Karpas-422 (cell line): ENCODE data around the gene CLDN7. TPM values are rescaled to one million over a fixed set of nuclear protein-coding genes. Genes with fewer than 3 reads are reported as not detected.

Source experiments
- DNase-seq: peaks from one replicate; pipeline ENCODE4 v3.0.0-alpha.2; 2015
- H2AFZ ChIP-seq: fragments of 200-600 bp; sonication (generic); 2 replicates; pipeline ENCODE4 v1.6.1; 2014; ENCODE audit warnings: antibody characterized with exemption, low read length, mixed read lengths
- H3K27ac ChIP-seq: fragments of 200-600 bp; sonication (generic); 2 replicates; pipeline ENCODE4 v1.5.1; 2014; ENCODE audit warnings: mild to moderate bottlenecking, low read length, moderate library complexity
- H3K27me3 ChIP-seq: fragments of 200-600 bp; sonication (generic); 2 replicates; pipeline ENCODE4 v1.6.1; 2014; ENCODE audit warnings: low read length, mixed read lengths
- H3K36me3 ChIP-seq: fragments of 200-600 bp; sonication (generic); 2 replicates; pipeline ENCODE4 v1.6.1; 2014; ENCODE audit warnings: low read length, mixed read lengths; ENCODE audit not compliant: insufficient read depth
- H3K4me1 ChIP-seq: fragments of 200-600 bp; sonication (generic); 2 replicates; pipeline ENCODE4 v1.6.1; 2014; ENCODE audit warnings: mild to moderate bottlenecking, low read length, mixed read lengths
- H3K4me2 ChIP-seq: fragments of 200-600 bp; sonication (generic); 2 replicates; pipeline ENCODE4 v1.6.1; 2014; ENCODE audit warnings: low read length, low read depth, mild to moderate bottlenecking; ENCODE audit not compliant: poor library complexity, severe bottlenecking
- H3K4me3 ChIP-seq: fragments of 200-600 bp; sonication (generic); 2 replicates; pipeline ENCODE4 v1.5.1; 2014; ENCODE audit warnings: mild to moderate bottlenecking, antibody characterized with exemption, low read length, mixed read lengths
- H3K79me2 ChIP-seq: fragments of 200-600 bp; sonication (generic); 2 replicates; pipeline ENCODE4 v1.6.1; 2014; ENCODE audit warnings: mild to moderate bottlenecking, low read length, mixed read lengths
- H3K9ac ChIP-seq: fragments of 200-600 bp; sonication (generic); 2 replicates; pipeline ENCODE4 v1.6.0; 2014; ENCODE audit warnings: low read length
- H3K9me2 ChIP-seq: fragments of 200-600 bp; sonication (generic), shearing (Covaris generic); replicated peaks from 2 replicates; pipeline ENCODE4 v1.6.0; 2014; ENCODE audit warnings: mild to moderate bottlenecking, low read length, moderate library complexity; ENCODE audit not compliant: insufficient read depth
- H3K9me3 ChIP-seq: fragments of 300-700, 200-600 bp; sonication (generic); 2 replicates; pipeline ENCODE4 v1.6.1; 2014; ENCODE audit warnings: low read length, mixed read lengths
- H4K20me1 ChIP-seq: fragments of 200-600 bp; sonication (generic); 2 replicates; pipeline ENCODE4 v1.6.1; 2014; ENCODE audit warnings: mild to moderate bottlenecking, antibody characterized with exemption, low read length, low read depth; ENCODE audit not compliant: insufficient read depth
- total RNA-seq: library from RNA; depleted of rRNA; stranded (reverse); fragments of >200 nt; shearing (Covaris generic); gene quantifications from 2 replicates; pipeline ENCODE4 v1.2.3, GENCODE V29; 2014; ENCODE audit warnings: low replicate concordance

Gene CLDN7
- total RNA-seq, 1 experiment from 2014 or later, result not detected

GRCh38 chr17:7219812-7220592, 42.3 kb downstream of the CLDN7 start, which contains the start of the genes ACADVL and DLG4:
TSS of gene ACADVL (plus strand) at chr17:7219938. CDS start at chr17:7219985, 47 bp downstream.
TSS of gene DLG4 (minus strand) at chr17:7219836.
- peaks cover 8% of the 10 kb centered on the region; the same call in 1 of the 2 replicates for H3K36me3 ChIP-seq
- no peaks in the 10 kb centered on the region for H3K27me3 ChIP-seq
- peaks cover 74% of the 10 kb centered on the region for H3K4me1 ChIP-seq
- H3K27ac ChIP-seq, result peak within 1 kb of the TSS; percentile 87
- peaks cover 10% of the 10 kb centered on the region; the same call in 1 of the 2 replicates for H4K20me1 ChIP-seq
- peak within 1 kb of the TSS; percentile 88 for H3K4me3 ChIP-seq
- H2AFZ ChIP-seq, result peak within 1 kb of the TSS; percentile 80; the same call in 1 of the 2 replicates
- no peaks in the 10 kb centered on the region for H3K9me3 ChIP-seq
- peak within 1 kb of the TSS; percentile 98 for H3K4me2 ChIP-seq
- DNase-seq, result peak; percentile 93
- no peaks in the 10 kb centered on the region for H3K9me2 ChIP-seq
- peaks cover 30% of the 10 kb centered on the region for H3K79me2 ChIP-seq
- peak within 1 kb of the TSS; percentile 95 for H3K9ac ChIP-seq

DNA sequence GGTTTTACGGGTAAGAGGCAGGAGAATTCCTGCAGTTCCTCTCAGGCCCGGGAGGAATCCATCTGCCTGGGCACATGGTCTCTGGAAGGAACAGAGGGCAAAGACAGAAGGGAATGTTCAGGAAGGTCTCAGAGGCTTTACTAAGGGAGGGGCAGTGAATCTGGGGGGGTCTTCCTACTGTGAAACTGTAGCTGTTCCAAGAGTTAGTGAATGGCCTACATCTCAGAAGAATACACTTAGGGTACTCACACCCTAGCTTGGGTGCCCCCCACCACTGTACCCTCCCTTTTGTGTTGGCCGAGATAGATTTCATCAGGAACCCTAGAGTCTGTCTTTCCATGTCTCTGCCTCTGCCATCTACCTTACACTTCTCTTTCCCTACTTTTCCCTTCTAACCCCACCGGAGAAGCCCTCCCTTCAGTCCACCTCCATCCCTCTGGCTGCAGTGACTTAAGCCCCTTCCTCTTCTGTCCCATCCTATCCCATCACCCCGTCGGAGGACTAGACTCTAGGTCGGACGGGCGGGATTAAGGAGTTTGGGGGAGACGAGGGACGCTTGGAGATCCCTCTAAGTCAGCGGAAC, 43.0 kb downstream of the CLDN7 start:
- H3K9ac ChIP-seq, result peak overlapping the region; percentile 95
- peaks cover 30% of the 10 kb centered on the region for H3K79me2 ChIP-seq
- H2AFZ ChIP-seq, result peak overlapping the region; percentile 80; the same call in 1 of the 2 replicates
- DNase-seq, result no peak
- H3K4me1 ChIP-seq, result peaks cover 78% of the 10 kb centered on the region
- H3K27ac ChIP-seq, result peak overlapping the region; percentile 87
- peak overlapping the region; percentile 88 for H3K4me3 ChIP-seq
- H3K36me3 ChIP-seq, result peaks cover 8% of the 10 kb centered on the region; the same call in 1 of the 2 replicates
- H3K4me2 ChIP-seq, result peak overlapping the region; percentile 98
- H3K27me3 ChIP-seq, result no peaks in the 10 kb centered on the region
- H4K20me1 ChIP-seq, result peaks cover 10% of the 10 kb centered on the region; the same call in 1 of the 2 replicates
- no peaks in the 10 kb centered on the region for H3K9me3 ChIP-seq
- no peaks in the 10 kb centered on the region for H3K9me2 ChIP-seq

DNA sequence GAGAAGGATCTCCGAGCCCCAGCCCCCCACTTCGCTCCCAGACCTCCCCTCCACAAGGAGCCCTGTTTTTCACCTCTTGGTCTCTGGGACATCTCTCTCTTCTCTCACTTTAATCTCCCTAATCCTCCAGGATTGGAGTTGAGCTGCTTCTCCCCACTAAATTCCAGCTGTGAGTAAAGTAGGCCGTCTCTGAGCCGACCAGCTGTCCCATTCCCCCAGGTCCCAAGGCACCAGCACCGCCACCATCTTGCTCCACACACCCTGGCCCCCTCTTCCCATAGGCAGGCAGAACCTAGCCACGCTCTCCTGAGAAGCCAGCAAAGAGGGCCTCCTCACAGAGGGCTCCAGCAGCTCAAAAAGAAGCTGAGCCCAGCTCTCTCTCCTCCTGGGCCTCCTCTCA, 43.5 kb downstream of the CLDN7 start:
- H3K27me3 ChIP-seq, result no peaks in the 10 kb centered on the region
- DNase-seq, result no peak
- peaks cover 13% of the 10 kb centered on the region; the same call in 1 of the 2 replicates for H4K20me1 ChIP-seq
- peak overlapping the region; percentile 87 for H3K27ac ChIP-seq
- H3K4me2 ChIP-seq, result peak overlapping the region; percentile 98
- no peak overlapping the region for H2AFZ ChIP-seq
- no peaks in the 10 kb centered on the region for H3K9me3 ChIP-seq
- H3K4me3 ChIP-seq, result peak overlapping the region; percentile 88; the same call in 1 of the 2 replicates
- no peaks in the 10 kb centered on the region for H3K9me2 ChIP-seq
- peak overlapping the region; percentile 95; the same call in 1 of the 2 replicates for H3K9ac ChIP-seq
- peaks cover 8% of the 10 kb centered on the region; the same call in 1 of the 2 replicates for H3K36me3 ChIP-seq
- H3K79me2 ChIP-seq, result peaks cover 34% of the 10 kb centered on the region
- peaks cover 82% of the 10 kb centered on the region for H3K4me1 ChIP-seq

DNA sequence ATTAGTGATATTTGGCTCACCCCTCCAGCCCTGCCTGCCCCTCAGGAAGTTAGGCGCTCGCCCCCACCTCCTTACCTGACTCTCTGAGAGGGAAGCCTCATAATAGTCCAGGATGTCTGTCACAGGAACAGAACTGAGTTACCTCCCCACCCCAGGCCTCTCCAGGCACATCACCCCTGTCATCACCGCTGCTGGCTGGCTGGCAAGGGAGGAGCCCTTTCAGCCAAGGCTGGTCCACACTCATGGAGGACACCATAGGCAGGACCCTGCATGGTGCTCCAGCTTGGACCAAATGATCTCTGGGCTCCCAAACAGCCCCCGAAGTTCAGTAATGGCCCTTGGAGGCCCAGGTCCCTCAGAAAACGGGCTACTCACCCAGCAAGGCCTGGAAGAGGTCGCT, 44.1 kb downstream of the CLDN7 start:
- peak overlapping the region; percentile 83 for H3K9ac ChIP-seq
- peaks cover 4% of the 10 kb centered on the region; the same call in 1 of the 2 replicates for H3K36me3 ChIP-seq
- peaks cover 40% of the 10 kb centered on the region for H3K79me2 ChIP-seq
- H3K9me3 ChIP-seq, result no peaks in the 10 kb centered on the region
- no peaks in the 10 kb centered on the region for H3K9me2 ChIP-seq
- H4K20me1 ChIP-seq, result peaks cover 19% of the 10 kb centered on the region; the same call in 1 of the 2 replicates
- DNase-seq, result no peak
- peak overlapping the region; percentile 73 for H3K4me2 ChIP-seq
- H3K27ac ChIP-seq, result peak overlapping the region; percentile 87
- peak overlapping the region; percentile 91 for H3K4me3 ChIP-seq
- H3K4me1 ChIP-seq, result peaks cover 84% of the 10 kb centered on the region
- H2AFZ ChIP-seq, result no peak overlapping the region
- no peaks in the 10 kb centered on the region for H3K27me3 ChIP-seq

- no peaks in the 10 kb centered on the region for H3K27me3 ChIP-seq
- peaks cover 78% of the 10 kb centered on the region for H3K4me1 ChIP-seq
- peak; percentile 90 for DNase-seq
- H2AFZ ChIP-seq, result no peak overlapping the region
- H3K9ac ChIP-seq, result peak overlapping the region; percentile 83
- H4K20me1 ChIP-seq, result peaks cover 19% of the 10 kb centered on the region; the same call in 1 of the 2 replicates
- H3K27ac ChIP-seq, result peak overlapping the region; percentile 87
- H3K4me3 ChIP-seq, result peak overlapping the region; percentile 91
- H3K79me2 ChIP-seq, result peaks cover 46% of the 10 kb centered on the region
- no peaks in the 10 kb centered on the region for H3K9me2 ChIP-seq
- H3K4me2 ChIP-seq, result peak overlapping the region; percentile 99
- H3K36me3 ChIP-seq, result no peaks in the 10 kb centered on the region
- no peaks in the 10 kb centered on the region for H3K9me3 ChIP-seq
These were observed 44.9 kb downstream of the CLDN7 start for GRCh38 chr17:7217113-7217987.

DNA sequence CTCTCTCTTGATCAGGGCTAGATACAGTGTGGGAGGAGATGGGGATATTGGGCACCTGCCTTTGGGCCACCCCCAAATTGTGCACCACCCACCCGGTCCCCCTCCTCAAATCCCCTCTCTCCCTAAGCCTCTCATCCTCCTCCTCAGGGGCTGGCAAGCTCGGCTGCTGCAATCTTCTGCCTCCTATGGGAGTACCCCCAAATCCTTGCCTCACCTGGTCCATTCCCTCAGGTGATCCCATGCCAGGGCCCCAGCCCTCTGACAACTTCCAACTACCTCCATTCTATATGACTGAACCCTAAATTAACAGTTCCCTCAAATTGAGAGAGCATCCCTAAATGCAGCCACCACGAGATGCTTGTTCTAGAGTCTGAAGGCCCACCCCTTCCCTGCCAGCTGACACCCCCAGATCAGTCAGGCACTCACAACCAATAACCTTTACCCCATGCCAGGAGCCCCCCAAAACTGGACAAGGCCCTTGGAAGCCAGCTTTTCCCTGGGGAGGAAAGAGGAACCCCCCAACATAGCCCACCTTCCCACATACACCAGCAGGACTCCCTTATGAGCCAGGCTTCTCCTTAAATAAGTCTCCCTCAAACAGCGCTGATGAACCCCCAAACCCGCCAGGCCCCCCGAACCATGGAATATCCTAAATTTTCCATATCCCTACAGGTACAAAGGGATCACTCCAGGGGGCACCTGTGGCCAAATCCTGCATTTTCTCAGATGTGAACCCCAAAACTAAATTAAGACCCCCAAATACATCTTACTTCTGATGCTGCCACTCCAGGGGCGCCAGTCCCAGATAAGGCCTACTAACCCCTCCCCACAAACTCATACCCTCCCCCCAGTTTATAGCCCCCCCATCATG, 45.8 kb downstream of the CLDN7 start:
- peaks cover 18% of the 10 kb centered on the region; the same call in 1 of the 2 replicates for H4K20me1 ChIP-seq
- no peaks in the 10 kb centered on the region for H3K9me2 ChIP-seq
- peaks cover 53% of the 10 kb centered on the region for H3K79me2 ChIP-seq
- peak overlapping the region; percentile 87 for H3K27ac ChIP-seq
- H2AFZ ChIP-seq, result no peak overlapping the region
- no peaks in the 10 kb centered on the region for H3K9me3 ChIP-seq
- DNase-seq, result peak; percentile 62
- peaks cover 74% of the 10 kb centered on the region for H3K4me1 ChIP-seq
- peak overlapping the region; percentile 99 for H3K4me2 ChIP-seq
- peak overlapping the region; percentile 91 for H3K4me3 ChIP-seq
- H3K36me3 ChIP-seq, result no peaks in the 10 kb centered on the region
- no peaks in the 10 kb centered on the region for H3K27me3 ChIP-seq
- H3K9ac ChIP-seq, result peak overlapping the region; percentile 83

- H3K9ac ChIP-seq, result peak overlapping the region; percentile 83
- H2AFZ ChIP-seq, result no peak overlapping the region
- peaks cover 12% of the 10 kb centered on the region; the same call in 1 of the 2 replicates for H4K20me1 ChIP-seq
- no peaks in the 10 kb centered on the region for H3K27me3 ChIP-seq
- no peaks in the 10 kb centered on the region for H3K9me2 ChIP-seq
- peaks cover 67% of the 10 kb centered on the region for H3K4me1 ChIP-seq
- H3K4me3 ChIP-seq, result peak overlapping the region; percentile 91
- peak overlapping the region; percentile 99 for H3K4me2 ChIP-seq
- H3K9me3 ChIP-seq, result no peaks in the 10 kb centered on the region
- no peaks in the 10 kb centered on the region for H3K36me3 ChIP-seq
- peaks cover 57% of the 10 kb centered on the region for H3K79me2 ChIP-seq
- H3K27ac ChIP-seq, result peak overlapping the region; percentile 87
- DNase-seq, result peak; percentile 64
These were observed 46.6 kb downstream of the CLDN7 start for GRCh38 chr17:7215652-7216180.
